ENCODE results near the gene GRAP2. TPM values are rescaled to one million over a fixed set of nuclear protein-coding genes. Genes with fewer than 3 reads are reported as not detected.

The GRAP2 gene
- total RNA-seq, 1 experiment from 2014 or later, result not detected

GRCh38 chr22:40009951-40010671, 109.2 kb downstream of the GRAP2 start:
- no peak for DNase-seq (ENCODE audit: low spot score)

DNA sequence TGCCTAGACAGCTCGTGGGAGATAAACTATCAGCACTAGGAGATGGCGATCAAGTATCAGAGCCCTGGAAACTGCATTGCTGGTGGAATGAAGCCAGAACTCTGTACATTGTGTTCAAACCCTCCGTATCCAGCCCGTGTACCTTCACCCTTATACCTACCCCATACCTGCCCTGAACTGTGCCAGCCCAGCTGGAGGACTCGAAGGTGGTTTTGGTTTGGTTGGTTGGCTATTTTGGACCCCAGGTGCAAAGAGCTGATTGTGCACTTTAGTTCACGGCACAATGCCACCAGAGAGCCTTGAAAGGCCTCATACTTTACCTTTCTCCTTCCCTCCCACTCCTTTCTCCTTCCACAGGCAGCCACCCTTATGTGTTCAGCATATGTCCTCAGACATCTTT, 109.9 kb downstream of the GRAP2 start:
- DNase-seq (ENCODE audit: low spot score), result no peak

- DNase-seq (ENCODE audit: low spot score), result no peak
These were observed 113.9 kb downstream of the GRAP2 start for GRCh38 chr22:40014667-40015248.

GRCh38 chr22:40015358-40015976, 114.6 kb downstream of the GRAP2 start:
- no peak for DNase-seq (ENCODE audit: low spot score)

- no peak for DNase-seq (ENCODE audit: low spot score)
These were observed 117.2 kb downstream of the GRAP2 start for GRCh38 chr22:40018051-40018450.

- no peak for DNase-seq (ENCODE audit: low spot score)
These were observed 118.2 kb downstream of the GRAP2 start for GRCh38 chr22:40019100-40019499.

DNA sequence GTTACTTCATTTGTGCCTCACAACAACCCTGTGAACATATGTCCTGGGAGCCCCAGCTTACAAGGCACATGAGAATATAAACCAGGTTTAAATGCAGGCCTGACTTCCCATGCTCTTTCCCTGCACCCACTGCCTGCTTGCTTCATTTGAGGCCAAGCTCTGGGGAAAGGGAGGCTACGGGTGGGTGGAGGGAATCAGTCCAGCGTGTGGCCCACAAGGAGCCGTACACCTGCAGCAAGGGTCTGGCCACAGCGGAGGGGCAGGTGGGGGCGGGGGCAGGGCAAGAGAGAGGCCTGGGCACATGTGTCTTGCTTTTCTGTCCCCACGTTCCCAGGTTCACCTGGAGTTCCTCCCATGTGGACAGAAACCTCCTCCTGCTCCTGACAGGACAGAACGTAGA, 120.1 kb downstream of the GRAP2 start:
- DNase-seq (ENCODE audit: low spot score), result no peak

DNA sequence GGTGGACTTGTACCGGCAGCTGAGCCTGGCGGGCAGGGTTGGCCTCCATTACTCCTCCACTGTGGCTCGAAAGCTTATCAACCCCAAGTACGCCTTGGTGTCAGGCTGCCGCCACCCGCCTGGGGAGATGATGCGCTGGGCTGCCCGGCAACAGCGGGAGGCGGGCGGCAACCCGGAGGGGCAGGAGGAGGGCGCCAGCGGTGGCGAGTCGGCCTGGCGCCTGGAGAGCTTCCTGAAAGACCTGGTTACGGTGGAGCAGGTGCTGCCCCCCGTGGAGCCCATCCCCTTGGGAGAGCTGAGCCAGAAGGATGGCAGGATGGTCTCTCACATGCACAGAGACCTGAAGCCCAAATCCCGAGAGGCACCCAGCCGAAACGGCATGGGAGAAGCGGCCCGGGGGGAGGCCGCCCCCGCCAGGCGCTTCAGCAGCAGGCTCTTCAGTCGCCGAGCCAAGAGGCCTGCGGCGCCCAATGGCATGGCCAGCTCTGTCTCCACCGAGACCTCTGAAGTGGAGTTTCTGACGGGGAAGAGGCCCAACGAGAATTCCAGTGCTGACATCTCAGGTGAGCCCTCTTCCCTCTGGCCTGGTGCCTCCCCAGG, 120.6 kb downstream of the GRAP2 start:
- DNase-seq (ENCODE audit: low spot score), result no peak

- DNase-seq (ENCODE audit: low spot score), result no peak
These were observed 121.8 kb downstream of the GRAP2 start for GRCh38 chr22:40022536-40023240.

Small RNAs within 50 kb of the gene (small RNA-seq; reads per million reads assigned to genes)
- not detected for gene RN7SKP210

Other genes starting within 250 kb of the GRAP2 start
- not detected in 2 replicates for gene ENTHD1, start 7.3 kb upstream of the GRAP2 start, total RNA-seq (2014; rRNA removed; shearing (Covaris generic))
- gene TMA7B, start 59.3 kb downstream of the GRAP2 start, total RNA-seq (2014; rRNA removed; shearing (Covaris generic)), result not detected in 2 replicates
- gene FAM83F, start 93.9 kb downstream of the GRAP2 start, total RNA-seq (2014; rRNA removed; shearing (Covaris generic)), result 3.0 and 6.0 TPM in 2 replicates

Measured in HT-29 (cell line).